Thoracic aorta (tissue), 2 donors: ENCODE results near the gene RTL10. TPM values are rescaled to one million over a fixed set of nuclear protein-coding genes. Genes with fewer than 3 reads are reported as not detected.
A peak's percentile ranks its signal among the peaks of the same experiment; 100 is the strongest.

Experiments used
- ATAC-seq: fragments of 150-250 bp; one replicate; pipeline ENCODE4 v1.8.0; 2017; ENCODE audit warnings: low read depth; ENCODE audit not compliant: insufficient number of reproducible peaks, low FRiP score
- DNase-seq: peaks from one replicate; pipeline ENCODE4 v3.0.0-alpha.2; 2020; ENCODE audit warnings: low spot score
- H3K27ac ChIP-seq, 2 donors: fragments of 200-600 bp; sonication (generic); 1 replicate in 1 of 2; 2 replicates in 1 of 2; pipeline ENCODE4 v1.5.1; 2016; ENCODE audit warnings: mild to moderate bottlenecking in 2 of 2, moderate library complexity in 2 of 2
- H3K27me3 ChIP-seq: fragments of 200-600 bp; sonication (generic); replicated peaks from 2 replicates; pipeline ENCODE4 v1.6.0; 2016; ENCODE audit warnings: mild to moderate bottlenecking; ENCODE audit not compliant: insufficient read depth
- H3K36me3 ChIP-seq: fragments of 200-600 bp; sonication (generic); one replicate; pipeline ENCODE4 v1.5.1; 2016
- H3K4me1 ChIP-seq, 2 donors: fragments of 200-600 bp; sonication (generic); 1 replicate in 1 of 2; 2 replicates in 1 of 2; pipeline versions ENCODE4 v1.5.1 to v1.6.0; 2016; ENCODE audit warnings: low read depth in 2 of 2, mild to moderate bottlenecking in 1 of 2; ENCODE audit not compliant: control insufficient read depth in 1 of 2
- H3K4me3 ChIP-seq: fragments of 200-600 bp; sonication (generic); 2 replicates; pipeline ENCODE4 v1.5.1; 2016; ENCODE audit warnings: mild to moderate bottlenecking
- H3K9me3 ChIP-seq: fragments of 200-600 bp; sonication (generic); 2 replicates; pipeline ENCODE4 v1.5.1; 2016
- total RNA-seq, 2 donors: library from RNA; depleted of rRNA; stranded (reverse); fragments of >200 nt; gene quantifications; one replicate each; pipeline versions ENCODE4 v1.1.0 to v1.2.3, GENCODE V29; 2016
- TF ChIP-seq, protein P1 (sequence below): fragments of 200-600 bp; sonication (generic); IDR thresholded peaks from one replicate; pipeline ENCODE4 v1.5.1; 2019; ENCODE audit warnings: antibody characterized with exemption

Gene RTL10
- total RNA-seq, 2 donors from 2014 or later = 11.8 to 17.2 TPM

DNA sequence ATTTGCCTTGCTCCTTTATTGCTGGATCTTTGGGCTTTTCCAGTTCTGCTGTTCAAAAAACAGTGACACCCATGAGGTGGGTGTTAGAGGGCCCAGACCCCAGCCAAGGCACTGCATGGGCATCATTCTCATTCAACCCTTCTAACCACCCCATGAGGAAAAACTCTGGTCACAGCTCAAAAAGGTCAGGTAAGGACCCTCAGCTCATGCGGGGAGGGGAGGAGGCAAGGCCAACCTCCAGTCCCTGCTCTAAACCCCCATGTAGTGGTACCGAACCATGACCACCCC, 7.4 kb downstream of the RTL10 start:
- H3K4me3 ChIP-seq = no peak overlapping the region
- H3K27ac ChIP-seq = no peak overlapping the region
- H3K27me3 ChIP-seq = no peaks in the 10 kb centered on the region
- peaks cover 17 to 23% of the 10 kb centered on the region in 2 donors for H3K4me1 ChIP-seq
- H3K9me3 ChIP-seq = no peaks in the 10 kb centered on the region
- DNase-seq = no peak
- H3K36me3 ChIP-seq = peaks cover 18% of the 10 kb centered on the region
- ATAC-seq = no peak
- TF ChIP-seq, protein P1, sequence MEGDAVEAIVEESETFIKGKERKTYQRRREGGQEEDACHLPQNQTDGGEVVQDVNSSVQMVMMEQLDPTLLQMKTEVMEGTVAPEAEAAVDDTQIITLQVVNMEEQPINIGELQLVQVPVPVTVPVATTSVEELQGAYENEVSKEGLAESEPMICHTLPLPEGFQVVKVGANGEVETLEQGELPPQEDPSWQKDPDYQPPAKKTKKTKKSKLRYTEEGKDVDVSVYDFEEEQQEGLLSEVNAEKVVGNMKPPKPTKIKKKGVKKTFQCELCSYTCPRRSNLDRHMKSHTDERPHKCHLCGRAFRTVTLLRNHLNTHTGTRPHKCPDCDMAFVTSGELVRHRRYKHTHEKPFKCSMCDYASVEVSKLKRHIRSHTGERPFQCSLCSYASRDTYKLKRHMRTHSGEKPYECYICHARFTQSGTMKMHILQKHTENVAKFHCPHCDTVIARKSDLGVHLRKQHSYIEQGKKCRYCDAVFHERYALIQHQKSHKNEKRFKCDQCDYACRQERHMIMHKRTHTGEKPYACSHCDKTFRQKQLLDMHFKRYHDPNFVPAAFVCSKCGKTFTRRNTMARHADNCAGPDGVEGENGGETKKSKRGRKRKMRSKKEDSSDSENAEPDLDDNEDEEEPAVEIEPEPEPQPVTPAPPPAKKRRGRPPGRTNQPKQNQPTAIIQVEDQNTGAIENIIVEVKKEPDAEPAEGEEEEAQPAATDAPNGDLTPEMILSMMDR = no peak

DNA sequence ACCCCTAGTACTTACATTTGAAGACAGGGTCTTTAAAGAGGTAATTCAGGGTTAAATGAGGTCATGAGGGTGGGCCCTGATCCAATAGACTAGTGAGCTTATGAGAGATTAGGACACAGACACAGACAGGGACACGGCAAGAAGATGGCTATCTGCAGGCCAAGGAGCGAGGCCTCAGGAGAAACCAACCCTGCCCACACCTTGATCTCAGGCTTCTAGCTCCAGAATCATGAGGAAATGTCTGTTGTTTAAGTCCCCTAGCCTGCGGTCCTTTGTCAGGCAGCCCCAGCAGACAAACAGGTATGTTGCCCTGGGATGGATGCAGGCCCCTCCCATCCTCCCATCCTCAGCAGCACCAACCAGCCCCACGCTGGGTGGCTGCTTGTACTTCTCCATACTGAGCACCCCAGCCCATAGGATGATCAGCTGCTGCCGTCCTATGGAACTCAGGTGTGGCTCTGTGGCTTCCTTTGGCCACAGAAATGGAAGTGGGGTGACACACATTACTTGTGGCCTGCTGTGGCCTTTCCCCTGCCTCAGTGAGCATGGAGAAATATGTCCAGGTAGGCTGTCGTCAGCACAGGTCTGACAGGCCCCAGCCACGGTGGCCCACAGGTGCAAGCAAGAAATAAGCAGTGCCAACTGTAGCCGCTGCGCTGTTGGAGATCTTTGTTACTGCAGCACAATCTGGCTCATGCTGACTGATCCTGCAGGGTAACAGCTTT, 7.9 kb downstream of the RTL10 start:
- DNase-seq (no peak), ATAC-seq (no peak)
- H3K9me3 ChIP-seq = no peaks in the 10 kb centered on the region
- no peak overlapping the region for H3K4me3 ChIP-seq
- peaks cover 15% of the 10 kb centered on the region for H3K36me3 ChIP-seq
- TF ChIP-seq, protein P1 = no peak
- peaks cover 17 to 23% of the 10 kb centered on the region in 2 donors for H3K4me1 ChIP-seq
- no peak overlapping the region for H3K27ac ChIP-seq
- no peaks in the 10 kb centered on the region for H3K27me3 ChIP-seq

DNA sequence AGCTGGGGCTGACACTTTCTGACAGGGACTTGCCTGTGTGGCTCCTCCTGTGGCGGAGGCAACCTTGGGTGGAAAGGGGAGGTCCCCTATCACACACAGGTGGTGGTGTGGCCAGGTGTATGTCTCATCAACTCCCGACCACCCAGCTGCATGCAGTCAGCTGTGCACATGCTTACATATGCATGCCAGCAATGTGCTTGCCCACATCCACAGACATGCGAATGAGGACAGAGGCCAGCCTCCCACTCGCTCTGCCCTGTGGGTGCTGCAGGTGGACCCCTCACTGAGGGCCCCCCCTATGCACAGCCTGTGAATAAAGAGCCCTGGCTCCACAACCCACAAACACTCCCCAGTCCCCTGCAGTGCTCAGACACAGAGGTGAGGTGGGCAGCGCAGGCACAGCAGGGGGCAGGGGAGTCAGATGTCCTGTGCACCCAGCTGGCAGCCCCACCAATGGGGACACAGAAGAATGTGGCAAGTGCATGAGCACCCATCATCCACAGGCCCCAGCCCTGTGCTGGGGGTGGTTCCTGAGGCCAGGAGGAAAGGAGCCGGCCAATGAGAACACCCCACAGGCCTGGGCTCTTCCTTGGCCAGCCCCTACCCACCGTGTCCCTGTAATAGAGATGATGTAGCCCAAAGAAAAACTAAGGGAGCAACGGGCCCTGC, 9.5 kb downstream of the RTL10 start:
- no peak for ATAC-seq
- Histone ChIP-seq H3K36me3 (peaks cover 3% of the 10 kb centered on the region), H3K9me3 (no peaks in the 10 kb centered on the region), H3K27me3 (no peaks in the 10 kb centered on the region), H3K27ac (peak overlapping the region; percentile 79 to 82), H3K4me3 (peak overlapping the region; percentile 48), H3K4me1 (peaks cover 17 to 23% of the 10 kb centered on the region in 2 donors)
- DNase-seq = no peak
- TF ChIP-seq, protein P1 = no peak

DNA sequence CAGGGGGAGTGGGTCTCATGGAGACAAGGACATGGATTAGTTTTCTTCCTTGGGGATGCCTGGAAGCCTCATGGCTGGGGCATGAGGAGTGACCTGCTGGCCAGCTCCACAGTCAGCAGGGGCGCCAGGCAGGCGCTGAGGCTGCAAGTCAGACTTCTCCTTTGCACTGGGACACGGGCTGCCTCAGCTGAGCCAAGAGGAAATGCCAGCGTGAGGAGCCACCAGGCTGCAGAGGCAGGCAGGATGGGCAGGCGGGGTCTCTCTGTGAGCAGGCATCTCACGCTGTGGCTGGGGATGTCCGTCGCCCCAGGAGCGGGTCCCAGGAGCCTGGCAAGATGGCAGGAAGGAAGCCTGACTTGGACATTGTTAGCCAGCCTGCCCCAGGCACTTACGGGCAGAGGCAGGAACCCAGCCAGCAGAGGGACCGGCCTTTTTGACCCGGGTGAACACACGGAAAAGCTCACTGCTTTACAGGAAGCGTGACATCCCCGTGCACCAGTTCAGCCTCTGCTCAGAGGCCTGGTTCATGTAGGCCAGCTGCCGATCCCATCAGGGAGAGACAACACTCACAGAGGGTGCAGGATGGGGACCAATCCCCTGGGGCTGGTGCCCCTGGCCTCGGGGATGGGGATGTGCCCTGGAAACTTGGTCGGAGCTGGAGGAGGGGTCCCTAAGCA, 10.2 kb downstream of the RTL10 start:
- Histone ChIP-seq H3K9me3 (no peaks in the 10 kb centered on the region), H3K4me1 (peaks cover 17 to 23% of the 10 kb centered on the region in 2 donors), H3K27ac (peak overlapping the region; percentile 79 to 82), H3K27me3 (no peaks in the 10 kb centered on the region), H3K4me3 (peak overlapping the region; percentile 48), H3K36me3 (no peaks in the 10 kb centered on the region)
- TF ChIP-seq, protein P1 = peak; percentile 40
- ATAC-seq (peak; percentile 24), DNase-seq (no peak)

DNA sequence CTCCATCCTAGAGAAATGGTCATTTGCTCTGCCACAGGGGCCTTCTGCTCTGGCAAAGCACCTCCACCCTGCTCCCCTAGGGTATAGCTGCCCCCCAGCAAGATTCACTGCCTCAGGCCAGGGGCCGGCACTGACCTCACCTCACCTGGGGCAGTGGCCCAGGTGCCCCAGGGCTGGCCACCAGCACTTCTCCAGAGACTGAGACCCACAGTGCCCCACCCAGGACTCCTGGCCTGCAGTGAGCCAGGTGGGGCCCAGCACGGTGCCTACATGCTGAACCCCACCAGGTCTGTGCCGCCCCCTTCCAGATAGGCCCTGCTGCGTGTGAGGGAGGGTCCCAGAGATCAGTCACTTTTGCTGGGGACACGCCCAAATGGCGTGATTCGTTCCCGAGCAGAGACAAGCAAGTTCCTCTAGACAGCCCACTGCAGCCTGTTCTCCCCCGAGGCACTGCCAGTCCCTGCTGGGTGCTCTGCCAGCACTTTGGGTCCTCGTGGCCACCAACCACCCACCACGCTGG, 10.8 kb downstream of the RTL10 start:
- Histone ChIP-seq H3K9me3 (no peaks in the 10 kb centered on the region), H3K27ac (peak overlapping the region; percentile 79 to 82), H3K36me3 (no peaks in the 10 kb centered on the region), H3K27me3 (no peaks in the 10 kb centered on the region), H3K4me1 (peaks cover 17 to 23% of the 10 kb centered on the region in 2 donors), H3K4me3 (peak overlapping the region; percentile 48)
- ATAC-seq (no peak), DNase-seq (no peak)
- TF ChIP-seq, protein P1 = no peak
